IMR-90 (cell line): ENCODE data around the gene HCFC1. TPM values are rescaled to one million over a fixed set of nuclear protein-coding genes. Genes with fewer than 3 reads are reported as not detected.

Experiments used
- ATAC-seq: fragments of 200-7000 bp; cut with Tn5 transposase; 2 replicates; pipeline ENCODE4 v1.9.1; 2020; ENCODE audit warnings: low read depth, mild to moderate bottlenecking, moderate library complexity
- BruUV-seq: library from RNA; stranded (reverse); fragments of 400-500 nt; replicated peaks from 2 replicates; lab custom pipeline; 2021; lab: Mats Ljungman, UMichigan
- CTCF ChIA-PET: fragments of 300-600 bp; formaldehyde crosslinking; extraction: SDS; loops from one replicate; lab custom pipeline; 2021; ENCODE audit warnings: antibody characterized with exemption; lab: Yijun Ruan, JAX
- POLR2A ChIA-PET: fragments of 300-600 bp; sonication (Branson Sonifier 250); formaldehyde crosslinking; loops from one replicate; lab custom pipeline; 2022; ENCODE audit warnings: antibody characterized with exemption; ENCODE audit not compliant: unreplicated experiment; lab: Charles Lee
- DNase-seq: peaks from one replicate; pipeline ENCODE4 v3.0.0; 2013
- H2AFZ ChIP-seq: replicated peaks from 2 replicates; pipeline ENCODE3; 2013; ENCODE audit warnings: low read length, mild to moderate bottlenecking; ENCODE audit not compliant: poor library complexity
- H2AK5ac ChIP-seq: 2 replicates; pipeline ENCODE4 v1.6.1; 2013; ENCODE audit warnings: low read depth, low read length, inconsistent platforms
- H2AK9ac ChIP-seq: replicated peaks from 2 replicates; pipeline ENCODE3; 2013; ENCODE audit warnings: mild to moderate bottlenecking, low read depth, low read length, moderate library complexity; ENCODE audit not compliant: poor library complexity
- H2BK120ac ChIP-seq: 2 replicates; pipeline ENCODE4 v1.6.1; 2013; ENCODE audit warnings: low read depth, low read length, inconsistent platforms
- H2BK15ac ChIP-seq: 3 replicates; pipeline ENCODE4 v1.6.1; 2013; ENCODE audit warnings: low read depth, low read length, inconsistent platforms
- H2BK20ac ChIP-seq: 2 replicates; pipeline ENCODE4 v1.6.1; 2013; ENCODE audit warnings: low read depth, mild to moderate bottlenecking, inconsistent platforms, low read length, moderate library complexity
- H2BK5ac ChIP-seq: 2 replicates; pipeline ENCODE4 v1.6.1; 2013; ENCODE audit warnings: mild to moderate bottlenecking, low read depth, low read length, inconsistent platforms; ENCODE audit not compliant: poor library complexity, severe bottlenecking
- H3K14ac ChIP-seq: replicated peaks from 2 replicates; pipeline ENCODE4 v1.6.1; 2013; ENCODE audit warnings: low read depth, low read length, inconsistent platforms
- H3K18ac ChIP-seq: 2 replicates; pipeline ENCODE4 v1.6.1; 2013; ENCODE audit warnings: low read depth, low read length, control low read depth
- H3K23ac ChIP-seq: 2 replicates; pipeline ENCODE4 v1.6.1; 2013; ENCODE audit warnings: low read depth, low read length, inconsistent platforms
- H3K27ac ChIP-seq: 2 replicates; pipeline ENCODE4 v1.5.1; 2013; ENCODE audit warnings: mild to moderate bottlenecking, control low read depth, low read length; ENCODE audit not compliant: insufficient read depth
- H3K27me3 ChIP-seq: 2 replicates; pipeline ENCODE4 v1.6.1; 2013; ENCODE audit warnings: low read length; ENCODE audit not compliant: control insufficient read depth, insufficient read depth
- H3K36me3 ChIP-seq: 2 replicates; pipeline ENCODE4 v1.6.1; 2013; ENCODE audit warnings: low read length, mixed read lengths; ENCODE audit not compliant: control insufficient read depth, insufficient read depth
- H3K4ac ChIP-seq: 2 replicates; pipeline ENCODE4 v1.6.1; 2013; ENCODE audit warnings: low read depth, low read length, inconsistent platforms
- H3K4me1 ChIP-seq: 2 replicates; pipeline ENCODE4 v1.6.1; 2013; ENCODE audit warnings: low read length, mixed read lengths; ENCODE audit not compliant: control insufficient read depth, insufficient read depth
- H3K4me2 ChIP-seq: 2 replicates; pipeline ENCODE4 v1.6.1; 2013; ENCODE audit warnings: low read depth, mild to moderate bottlenecking, control low read depth, low read length, moderate library complexity
- H3K4me3 ChIP-seq: 2 replicates; pipeline ENCODE4 v1.5.1; 2013; ENCODE audit warnings: low read depth, mild to moderate bottlenecking, control low read depth, low read length, moderate library complexity; ENCODE audit not compliant: insufficient read depth
- H3K56ac ChIP-seq: 2 replicates; pipeline ENCODE4 v1.6.1; 2013; ENCODE audit warnings: low read length, inconsistent platforms; ENCODE audit not compliant: insufficient read depth; ENCODE audit errors: extremely low read depth
- H3K79me1 ChIP-seq, 2 experiments: 2 replicates each; pipeline ENCODE4 v1.6.1; 2013; ENCODE audit warnings: low read length in 2 of 2, inconsistent platforms in 1 of 2, low read depth in 1 of 2
- H3K9ac ChIP-seq: 2 replicates; pipeline ENCODE4 v1.6.1; 2013; ENCODE audit warnings: low read depth, low read length, control low read depth
- H3K9me1 ChIP-seq: 2 replicates; pipeline ENCODE4 v1.6.1; 2013; ENCODE audit warnings: low read length, inconsistent platforms; ENCODE audit not compliant: insufficient read depth
- H3K9me3 ChIP-seq: 2 replicates; pipeline ENCODE4 v1.6.1; 2013; ENCODE audit warnings: low read length; ENCODE audit not compliant: control insufficient read depth, insufficient read depth
- H4K20me1 ChIP-seq: 2 replicates; pipeline ENCODE4 v1.6.1; 2013; ENCODE audit warnings: low read length, inconsistent platforms; ENCODE audit not compliant: insufficient read depth
- H4K5ac ChIP-seq: 2 replicates; pipeline ENCODE4 v1.6.1; 2013; ENCODE audit warnings: mild to moderate bottlenecking, low read depth, low read length, control low read depth
- H4K8ac ChIP-seq, 2 experiments: 2 replicates each; pipeline ENCODE4 v1.6.1; 2013; ENCODE audit warnings: low read depth in 2 of 2, low read length in 2 of 2, control low read depth in 1 of 2, inconsistent platforms in 1 of 2
- H4K91ac ChIP-seq: 2 replicates; pipeline ENCODE4 v1.6.1; 2013; ENCODE audit warnings: low read depth, low read length, inconsistent platforms; ENCODE audit not compliant: insufficient read depth
- BHLHE40 ChIP-seq: fragments of 150-350 bp; IDR thresholded peaks from 2 replicates; pipeline ENCODE4 v1.6.1; 2016; ENCODE audit warnings: mild to moderate bottlenecking, low read depth, low read length
- CEBPB ChIP-seq: IDR thresholded peaks from 2 replicates; pipeline ENCODE4 v1.6.1; 2012; ENCODE audit warnings: low read depth, low read length, improper control_type of control experiment
- CHD1 ChIP-seq: IDR thresholded peaks from 2 replicates; pipeline ENCODE4 v1.6.1; 2012; ENCODE audit warnings: low read depth, low read length, improper control_type of control experiment
- FOS ChIP-seq: fragments of 150-350 bp; IDR thresholded peaks from 2 replicates; pipeline ENCODE4 v1.6.1; 2016; ENCODE audit warnings: low read depth, low read length
- MAFK ChIP-seq: IDR thresholded peaks from 2 replicates; pipeline ENCODE4 v1.6.1; 2012; ENCODE audit warnings: low read depth, low read length, improper control_type of control experiment
- MAZ ChIP-seq: IDR thresholded peaks from 2 replicates; pipeline ENCODE4 v1.6.1; 2012; ENCODE audit warnings: low read depth, mild to moderate bottlenecking, low read length, improper control_type of control experiment, moderate library complexity, borderline replicate concordance
- MXI1 ChIP-seq: IDR thresholded peaks from 2 replicates; pipeline ENCODE4 v1.6.1; 2012; ENCODE audit warnings: low read depth, mild to moderate bottlenecking, low read length, moderate library complexity, borderline replicate concordance
- NFE2L2 ChIP-seq: fragments of 150-350 bp; IDR thresholded peaks from 2 replicates; pipeline ENCODE4 v1.6.1; 2016; ENCODE audit warnings: low read depth, mild to moderate bottlenecking, low read length
- POLR2A ChIP-seq: IDR thresholded peaks from 2 replicates; pipeline ENCODE4 v1.6.1; 2012; ENCODE audit warnings: mild to moderate bottlenecking, low read depth, low read length
- RAD21 ChIP-seq: IDR thresholded peaks from 2 replicates; pipeline ENCODE4 v1.6.1; 2012; ENCODE audit warnings: low read length, improper control_type of control experiment
- RCOR1 ChIP-seq: IDR thresholded peaks from 2 replicates; pipeline ENCODE4 v1.6.1; 2012; ENCODE audit warnings: mild to moderate bottlenecking, low read length, improper control_type of control experiment; ENCODE audit not compliant: insufficient replicate concordance
- RFX5 ChIP-seq: IDR thresholded peaks from 2 replicates; pipeline ENCODE4 v1.8.0; 2012; ENCODE audit warnings: low read depth, mild to moderate bottlenecking, low read length, moderate library complexity
- SMC3 ChIP-seq: fragments of 150-350 bp; IDR thresholded peaks from 2 replicates; pipeline ENCODE4 v1.6.1; 2016; ENCODE audit warnings: low read depth, mild to moderate bottlenecking, antibody characterized with exemption, low read length, moderate library complexity
- WGBS, 2 experiments: methylation state at CpG; one replicate each; pipeline versions ENCODE4 v1.1.5 to v1.1.7; 2013; ENCODE audit warnings: missing lambda C conversion rate in 2 of 2; ENCODE audit not compliant: insufficient read length in 1 of 2; ENCODE audit errors: extremely low coverage in 2 of 2; 5-methylcytosine and 5-hydroxymethylcytosine counted together
- dilution Hi-C: fragments of 300-500 bp; cut with HindIII; formaldehyde crosslinking; loops from one replicate; pipeline ENCODE4 v1.14.3; 2018; ENCODE audit warnings: low sequenced_read_pairs; ENCODE audit not compliant: unreplicated experiment
- in situ Hi-C: fragments of 300-500 bp; cut with MboI; formaldehyde crosslinking; loops from 3 replicates; pipeline ENCODE4 v1.14.3; 2019; ENCODE audit warnings: low sequenced_read_pairs, inconsistent platforms, mixed read lengths
- intact Hi-C: fragments of 100-400 bp; cut with micrococcal nuclease; formaldehyde crosslinking; loops from 2 replicates; pipeline ENCODE4 v1.10.0; 2022
- polyA plus RNA-seq, 3 experiments: library from polyadenylated mRNA; depleted of rRNA; stranded (reverse); fragments of >200 nt; gene quantifications; 2 replicates each; pipeline ENCODE4 v1.2.3, GENCODE V29; 2012; ENCODE audit warnings: low replicate concordance in 1 of 3
- total RNA-seq: library from RNA; depleted of rRNA; stranded (reverse); fragments of >200 nt; gene quantifications from 2 replicates; pipeline ENCODE4 v1.2.3, GENCODE V29; 2012
- TF ChIP-seq, protein P1 (sequence below): fragments of 150-350 bp; IDR thresholded peaks from 2 replicates; pipeline ENCODE4 v1.6.1; 2017; ENCODE audit warnings: mild to moderate bottlenecking, antibody characterized with exemption, low read length, low read depth
- TF ChIP-seq, protein P2 (sequence below): fragments of 150-350 bp; IDR thresholded peaks from 2 replicates; pipeline ENCODE4 v1.6.1; 2016; ENCODE audit warnings: low read depth, mild to moderate bottlenecking, low read length, moderate library complexity, borderline replicate concordance
- TF ChIP-seq, protein P3 (sequence below): conservative IDR thresholded peaks from 2 replicates; pipeline ENCODE4 v1.5.1; 2012; ENCODE audit warnings: mild to moderate bottlenecking, low read depth, low read length, improper control_type of control experiment

Gene HCFC1
- total and polyA plus RNA-seq, 2 of the 4 experiments (the other 2 are of a cell fraction) = 3.2 to 17.6 TPM

DNA sequence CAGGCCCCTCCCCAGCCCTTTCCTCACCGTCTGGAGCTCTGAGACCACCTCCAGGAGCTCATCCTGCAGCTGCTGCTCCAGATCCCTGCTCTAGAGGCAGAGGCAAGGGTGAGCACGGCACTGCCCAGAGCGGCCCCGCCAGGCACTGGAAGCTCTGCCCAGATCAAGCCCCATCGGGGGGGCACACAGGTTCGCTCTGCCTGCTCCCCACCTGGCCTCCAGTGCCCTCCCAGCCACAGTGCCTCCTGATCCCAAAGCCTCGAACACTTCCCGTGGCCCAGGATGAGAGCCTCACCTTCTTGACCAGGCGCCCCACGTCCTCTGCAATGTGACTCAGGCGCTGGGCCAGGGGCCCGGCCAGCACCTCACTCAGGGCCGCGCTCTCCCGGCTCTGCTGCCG lies 50.5 kb downstream of the HCFC1 start:
- Histone ChIP-seq H4K5ac (no peak overlapping the region), H4K91ac (no peak overlapping the region), H3K27ac (no peak overlapping the region), H3K4me3 (no peak overlapping the region), H3K79me1 (no peaks in the 10 kb centered on the region), H3K4ac (no peak overlapping the region), H3K9me1 (no peaks in the 10 kb centered on the region), H3K36me3 (no peaks in the 10 kb centered on the region), H2AK9ac (no peak overlapping the region), H3K9ac (no peak overlapping the region), H3K9me3 (no peaks in the 10 kb centered on the region), H3K4me1 (no peaks in the 10 kb centered on the region; the same call in 1 of the 2 replicates), H3K23ac (no peak overlapping the region), H4K8ac (no peak overlapping the region), H3K27me3 (peaks cover 11% of the 10 kb centered on the region; the same call in 1 of the 2 replicates), H2AFZ (peak overlapping the region; percentile 7), H2BK15ac (no peak overlapping the region), H2BK120ac (no peak overlapping the region), H2BK5ac (no peak overlapping the region), H4K20me1 (no peaks in the 10 kb centered on the region), H3K56ac (no peak overlapping the region), H2AK5ac (no peak overlapping the region), H3K18ac (no peak overlapping the region), H3K14ac (no peak overlapping the region), H3K4me2 (no peak overlapping the region), H2BK20ac (no peak overlapping the region)
- DNase-seq (no peak), ATAC-seq (no peak)
- intact Hi-C loops = no loop called here
- in situ Hi-C loops = loop anchor here (25.0 kb wide), 1 partner anchor 959 kb away; no protein-coding TSS in a partner anchor
- ChIA-PET CTCF (no interaction called here), POLR2A (no interaction called here)
- WGBS, 2 experiments = 65% methylated on average over 13 of the region's 16 CpGs; no CpG with 5 or more reads in 1 of the 2 experiments
- TF ChIP-seq MAZ (no peak), NFE2L2 (no peak), RAD21 (no peak), CHD1 (no peak), MAFK (no peak), BHLHE40 (no peak), FOS (no peak), RFX5 (no peak), POLR2A (no peak), CEBPB (no peak), RCOR1 (no peak), SMC3 (no peak), MXI1 (no peak)
- TF ChIP-seq, protein P1, sequence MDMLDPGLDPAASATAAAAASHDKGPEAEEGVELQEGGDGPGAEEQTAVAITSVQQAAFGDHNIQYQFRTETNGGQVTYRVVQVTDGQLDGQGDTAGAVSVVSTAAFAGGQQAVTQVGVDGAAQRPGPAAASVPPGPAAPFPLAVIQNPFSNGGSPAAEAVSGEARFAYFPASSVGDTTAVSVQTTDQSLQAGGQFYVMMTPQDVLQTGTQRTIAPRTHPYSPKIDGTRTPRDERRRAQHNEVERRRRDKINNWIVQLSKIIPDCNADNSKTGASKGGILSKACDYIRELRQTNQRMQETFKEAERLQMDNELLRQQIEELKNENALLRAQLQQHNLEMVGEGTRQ = no peak
- TF ChIP-seq, protein P2, sequence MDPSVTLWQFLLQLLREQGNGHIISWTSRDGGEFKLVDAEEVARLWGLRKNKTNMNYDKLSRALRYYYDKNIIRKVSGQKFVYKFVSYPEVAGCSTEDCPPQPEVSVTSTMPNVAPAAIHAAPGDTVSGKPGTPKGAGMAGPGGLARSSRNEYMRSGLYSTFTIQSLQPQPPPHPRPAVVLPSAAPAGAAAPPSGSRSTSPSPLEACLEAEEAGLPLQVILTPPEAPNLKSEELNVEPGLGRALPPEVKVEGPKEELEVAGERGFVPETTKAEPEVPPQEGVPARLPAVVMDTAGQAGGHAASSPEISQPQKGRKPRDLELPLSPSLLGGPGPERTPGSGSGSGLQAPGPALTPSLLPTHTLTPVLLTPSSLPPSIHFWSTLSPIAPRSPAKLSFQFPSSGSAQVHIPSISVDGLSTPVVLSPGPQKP = no peak
- TF ChIP-seq, protein P3, sequence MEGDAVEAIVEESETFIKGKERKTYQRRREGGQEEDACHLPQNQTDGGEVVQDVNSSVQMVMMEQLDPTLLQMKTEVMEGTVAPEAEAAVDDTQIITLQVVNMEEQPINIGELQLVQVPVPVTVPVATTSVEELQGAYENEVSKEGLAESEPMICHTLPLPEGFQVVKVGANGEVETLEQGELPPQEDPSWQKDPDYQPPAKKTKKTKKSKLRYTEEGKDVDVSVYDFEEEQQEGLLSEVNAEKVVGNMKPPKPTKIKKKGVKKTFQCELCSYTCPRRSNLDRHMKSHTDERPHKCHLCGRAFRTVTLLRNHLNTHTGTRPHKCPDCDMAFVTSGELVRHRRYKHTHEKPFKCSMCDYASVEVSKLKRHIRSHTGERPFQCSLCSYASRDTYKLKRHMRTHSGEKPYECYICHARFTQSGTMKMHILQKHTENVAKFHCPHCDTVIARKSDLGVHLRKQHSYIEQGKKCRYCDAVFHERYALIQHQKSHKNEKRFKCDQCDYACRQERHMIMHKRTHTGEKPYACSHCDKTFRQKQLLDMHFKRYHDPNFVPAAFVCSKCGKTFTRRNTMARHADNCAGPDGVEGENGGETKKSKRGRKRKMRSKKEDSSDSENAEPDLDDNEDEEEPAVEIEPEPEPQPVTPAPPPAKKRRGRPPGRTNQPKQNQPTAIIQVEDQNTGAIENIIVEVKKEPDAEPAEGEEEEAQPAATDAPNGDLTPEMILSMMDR = no peak
- no TSS peak for BruUV-seq
- dilution Hi-C loops = no loop called here
